Mesenchymal stem cell (in vitro differentiated cells and primary cell): Measurements from ENCODE around the gene UEVLD.

Source experiments
- DNase-seq: peaks from one replicate; pipeline ENCODE4 v3.0.0-alpha.2; 2013
- H2AFZ ChIP-seq: one replicate; pipeline ENCODE4 v1.6.1; 2013; ENCODE audit warnings: low read depth, mild to moderate bottlenecking, control low read depth, inconsistent platforms, low read length, moderate library complexity
- H2AK5ac ChIP-seq: 2 replicates; pipeline ENCODE4 v1.6.1; 2013; ENCODE audit warnings: low read length, moderate library complexity, mild to moderate bottlenecking, inconsistent platforms; ENCODE audit not compliant: severe bottlenecking
- H2BK120ac ChIP-seq: one replicate; pipeline ENCODE4 v1.6.1; 2013; ENCODE audit warnings: low read depth, mild to moderate bottlenecking, inconsistent platforms, low read length, moderate library complexity
- H2BK12ac ChIP-seq, 2 experiments: one replicate each; pipeline ENCODE4 v1.6.1; 2013; ENCODE audit warnings: inconsistent platforms in 2 of 2, low read length in 2 of 2, mild to moderate bottlenecking in 2 of 2, moderate library complexity in 2 of 2, control low read depth in 1 of 2
- H2BK15ac ChIP-seq: one replicate; pipeline ENCODE4 v1.6.1; 2013; ENCODE audit warnings: mild to moderate bottlenecking, low read depth, inconsistent platforms; ENCODE audit not compliant: poor library complexity, severe bottlenecking
- H2BK5ac ChIP-seq: 2 replicates; pipeline ENCODE4 v1.6.1; 2013; ENCODE audit warnings: low read depth, mild to moderate bottlenecking, low read length, control low read depth, inconsistent platforms; ENCODE audit not compliant: poor library complexity, severe bottlenecking
- H3K14ac ChIP-seq, 2 experiments: one replicate each; pipeline ENCODE4 v1.6.1; 2013; ENCODE audit warnings: inconsistent platforms in 2 of 2, low read length in 2 of 2, control low read depth in 1 of 2, mild to moderate bottlenecking in 1 of 2, moderate library complexity in 1 of 2
- H3K18ac ChIP-seq, 2 experiments: one replicate each; pipeline ENCODE4 v1.6.1; 2013; ENCODE audit warnings: inconsistent platforms in 2 of 2, low read length in 2 of 2, control low read depth in 1 of 2, low read depth in 1 of 2, mild to moderate bottlenecking in 1 of 2
- H3K23ac ChIP-seq, 2 experiments: one replicate each; pipeline ENCODE4 v1.6.1; 2013; ENCODE audit warnings: inconsistent platforms in 2 of 2, low read length in 2 of 2, mild to moderate bottlenecking in 2 of 2, moderate library complexity in 2 of 2, control low read depth in 1 of 2
- H3K27ac ChIP-seq: 2 replicates; pipeline ENCODE4 v1.5.1; 2013; ENCODE audit warnings: mild to moderate bottlenecking, moderate library complexity, low read length, control low read depth, inconsistent platforms; ENCODE audit not compliant: poor library complexity, severe bottlenecking
- H3K27me3 ChIP-seq, 2 experiments: 2 replicates each; pipeline versions ENCODE4 v1.6.1 to v1.7.0; 2013; ENCODE audit warnings: low read length in 2 of 2, mild to moderate bottlenecking in 2 of 2, moderate library complexity in 2 of 2, control low read depth in 1 of 2, inconsistent platforms in 1 of 2; ENCODE audit not compliant: control insufficient read depth in 1 of 2, insufficient read depth in 1 of 2
- H3K36me3 ChIP-seq, 2 experiments: 2 replicates each; pipeline versions ENCODE4 v1.6.1 to v1.7.0; 2013; ENCODE audit warnings: low read length in 2 of 2, control low read depth in 1 of 2, inconsistent platforms in 1 of 2, low read depth in 1 of 2, mild to moderate bottlenecking in 1 of 2; ENCODE audit not compliant: insufficient read depth in 2 of 2, control insufficient read depth in 1 of 2
- H3K4ac ChIP-seq, 2 experiments: one replicate each; pipeline ENCODE4 v1.6.1; 2013; ENCODE audit warnings: inconsistent platforms in 2 of 2, low read length in 2 of 2, mild to moderate bottlenecking in 2 of 2, moderate library complexity in 2 of 2, control low read depth in 1 of 2, low read depth in 1 of 2
- H3K4me1 ChIP-seq: 2 replicates; pipeline ENCODE4 v1.6.1; 2013; ENCODE audit warnings: low read depth, low read length, control low read depth; ENCODE audit not compliant: control insufficient read depth, insufficient read depth
- H3K4me2 ChIP-seq: 2 replicates; pipeline ENCODE4 v1.6.1; 2013; ENCODE audit warnings: low read length, mild to moderate bottlenecking, inconsistent platforms; ENCODE audit not compliant: poor library complexity, severe bottlenecking
- H3K4me3 ChIP-seq, 2 experiments: 2 replicates each; pipeline versions ENCODE4 v1.5.1 to v1.7.0; 2013; ENCODE audit warnings: low read length in 2 of 2, mild to moderate bottlenecking in 2 of 2, control low read depth in 1 of 2, low read depth in 1 of 2; ENCODE audit not compliant: insufficient read depth in 1 of 2
- H3K79me1 ChIP-seq: replicated peaks from 2 replicates; pipeline ENCODE4 v1.6.1; 2013; ENCODE audit warnings: mild to moderate bottlenecking, control low read depth, low read length, inconsistent platforms; ENCODE audit not compliant: poor library complexity, severe bottlenecking
- H3K9ac ChIP-seq: 2 replicates; pipeline ENCODE4 v1.7.0; 2013; ENCODE audit warnings: mild to moderate bottlenecking, low read length, moderate library complexity
- H3K9me3 ChIP-seq: 2 replicates; pipeline ENCODE4 v1.7.0; 2013; ENCODE audit warnings: mild to moderate bottlenecking, low read length; ENCODE audit not compliant: control insufficient read depth
- H4K8ac ChIP-seq: one replicate; pipeline ENCODE4 v1.6.1; 2013; ENCODE audit warnings: inconsistent platforms, mild to moderate bottlenecking, low read length, moderate library complexity
- H4K91ac ChIP-seq: one replicate; pipeline ENCODE4 v1.6.1; 2013; ENCODE audit warnings: mild to moderate bottlenecking, low read length, inconsistent platforms
- WGBS: methylation state at CpG from one replicate; pipeline ENCODE4 v1.1.7; 2013; ENCODE audit warnings: mixed read lengths; 5-methylcytosine and 5-hydroxymethylcytosine counted together

Gene UEVLD

GRCh38 chr11:18523084-18523483, 65.5 kb downstream of the UEVLD start:
- no peak overlapping the region for H3K4me3 ChIP-seq
- DNase-seq, result no peak
- no peak overlapping the region for H3K4me2 ChIP-seq
- H3K4me1 ChIP-seq, result peaks cover 8% of the 10 kb centered on the region
- H3K36me3 ChIP-seq, result peaks cover 8 to 30% of the 10 kb centered on the region in 2 experiments
- no peak overlapping the region for H2BK5ac ChIP-seq
- no peak overlapping the region for H2BK15ac ChIP-seq
- no peak overlapping the region for H3K23ac ChIP-seq
- H3K14ac ChIP-seq, result no peak overlapping the region
- no peak overlapping the region for H3K18ac ChIP-seq
- no peak overlapping the region for H2BK120ac ChIP-seq
- H3K4ac ChIP-seq, result no peak overlapping the region
- no peaks in the 10 kb centered on the region for H3K27me3 ChIP-seq
- H2AFZ ChIP-seq, result no peak overlapping the region
- H3K9me3 ChIP-seq, result no peaks in the 10 kb centered on the region
- no peak overlapping the region for H2AK5ac ChIP-seq
- peaks cover 16% of the 10 kb centered on the region for H3K79me1 ChIP-seq
- no peak overlapping the region for H3K27ac ChIP-seq
- no peak overlapping the region for H2BK12ac ChIP-seq
- H3K9ac ChIP-seq, result no peak overlapping the region
- H4K8ac ChIP-seq, result no peak overlapping the region
- 100% methylated on average over 2 of the region's 3 CpGs for WGBS
- no peak overlapping the region for H4K91ac ChIP-seq

- H3K4ac ChIP-seq, result no peak overlapping the region
Measured at GRCh38 chr11:18522388-18522787, 66.1 kb downstream of the UEVLD start.

GRCh38 chr11:18521122-18521521, 67.4 kb downstream of the UEVLD start:
- Histone ChIP-seq H3K14ac (no peak overlapping the region), H3K36me3 (peaks cover 8 to 39% of the 10 kb centered on the region in 2 experiments), H3K27me3 (no peaks in the 10 kb centered on the region), H3K4ac (no peak overlapping the region), H3K79me1 (peaks cover 23% of the 10 kb centered on the region), H3K9me3 (no peaks in the 10 kb centered on the region), H3K4me1 (peaks cover 8% of the 10 kb centered on the region), H2BK120ac (no peak overlapping the region), H3K23ac (no peak overlapping the region), H3K4me3 (no peak overlapping the region), H3K4me2 (no peak overlapping the region), H2AK5ac (no peak overlapping the region), H4K8ac (no peak overlapping the region), H2BK12ac (no peak overlapping the region), H4K91ac (no peak overlapping the region), H3K9ac (no peak overlapping the region), H3K27ac (no peak overlapping the region), H2AFZ (no peak overlapping the region), H2BK15ac (no peak overlapping the region), H3K18ac (no peak overlapping the region), H2BK5ac (no peak overlapping the region)
- no peak for DNase-seq
- 84% methylated on average over 3 of the region's 3 CpGs for WGBS

More at GRCh38 chr11:18522388-18522787, 66.1 kb downstream of the UEVLD start:
- H3K4me3 ChIP-seq, result no peak overlapping the region
- DNase-seq, result peak; percentile 33
- H3K4me2 ChIP-seq, result no peak overlapping the region
- H4K8ac ChIP-seq, result no peak overlapping the region
- H4K91ac ChIP-seq, result no peak overlapping the region
- H2BK120ac ChIP-seq, result no peak overlapping the region
- H3K9ac ChIP-seq, result no peak overlapping the region
- WGBS, result 70% methylated on average over 4 of the region's 4 CpGs
- H3K27me3 ChIP-seq, result no peaks in the 10 kb centered on the region
- H3K9me3 ChIP-seq, result no peaks in the 10 kb centered on the region
- H2BK15ac ChIP-seq, result no peak overlapping the region
- H3K18ac ChIP-seq, result no peak overlapping the region
- no peak overlapping the region for H3K14ac ChIP-seq
- H2BK5ac ChIP-seq, result no peak overlapping the region
- H3K79me1 ChIP-seq, result peaks cover 18% of the 10 kb centered on the region
- no peak overlapping the region for H3K27ac ChIP-seq
- no peak overlapping the region for H2BK12ac ChIP-seq
- H2AK5ac ChIP-seq, result no peak overlapping the region
- H2AFZ ChIP-seq, result no peak overlapping the region
- peaks cover 8% of the 10 kb centered on the region for H3K4me1 ChIP-seq
- H3K23ac ChIP-seq, result no peak overlapping the region
- peaks cover 8 to 37% of the 10 kb centered on the region in 2 experiments for H3K36me3 ChIP-seq

DNA sequence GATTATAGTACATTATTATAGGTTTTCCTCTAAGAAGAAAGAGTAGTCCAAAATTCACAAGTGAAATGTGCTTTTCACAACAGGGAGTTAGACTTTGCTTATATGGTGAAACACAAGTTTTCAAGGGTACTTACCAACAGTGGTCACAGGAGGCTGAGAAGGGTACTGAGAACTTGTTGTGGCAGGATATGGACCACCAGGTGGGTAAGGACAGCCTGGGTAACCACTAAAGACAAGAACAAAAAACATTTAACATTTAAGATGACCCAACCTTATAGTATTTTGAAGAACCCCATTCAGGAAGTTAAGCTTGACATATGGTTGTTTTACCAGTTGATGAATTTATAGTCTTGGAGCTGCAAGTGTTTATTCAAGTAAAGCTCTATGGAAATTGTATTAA, 86.2 kb downstream of the UEVLD start:
- Histone ChIP-seq H3K23ac (no peak overlapping the region), H2AK5ac (no peak overlapping the region), H3K27ac (no peak overlapping the region), H3K18ac (no peak overlapping the region), H2BK120ac (no peak overlapping the region), H3K9ac (no peak overlapping the region), H3K36me3 (peaks cover 18 to 91% of the 10 kb centered on the region in 2 experiments), H3K4me3 (no peak overlapping the region), H2BK15ac (no peak overlapping the region), H3K14ac (no peak overlapping the region), H3K79me1 (peaks cover 11% of the 10 kb centered on the region), H2AFZ (no peak overlapping the region), H3K4ac (no peak overlapping the region), H3K27me3 (no peaks in the 10 kb centered on the region), H4K8ac (no peak overlapping the region), H2BK12ac (no peak overlapping the region), H3K9me3 (no peaks in the 10 kb centered on the region), H3K4me2 (no peak overlapping the region), H4K91ac (no peak overlapping the region), H3K4me1 (no peaks in the 10 kb centered on the region), H2BK5ac (no peak overlapping the region)
- DNase-seq, result no peak
